HG02884 (cell line): Measurements from ENCODE around the gene ASS1.
"Not testable (repeated sequence)": the region's sequence is repeated elsewhere in the genome, so short reads cannot be mapped to it uniquely, and the experiment has no call there.

Experiments
- ATAC-seq: cut with Tn5 transposase; IDR thresholded peaks from one replicate; pipeline ENCODE4 v1.9.1; 2021; ENCODE audit warnings: mild to moderate bottlenecking, moderate library complexity; ENCODE audit not compliant: unreplicated experiment

ASS1 gene

GRCh38 chr9:130444565-130445221 is at the start of gene ASS1:
ASS1 (plus strand) TSS chr9:130444961; CDS start chr9:130452229, 7,268 bp downstream.
- no peak for ATAC-seq

- no peak for ATAC-seq
These were observed 48.8 kb upstream of the ASS1 start for GRCh38 chr9:130395810-130396435.

- no peak for ATAC-seq
These were observed 48.2 kb upstream of the ASS1 start for GRCh38 chr9:130396581-130396980.

- no peak for ATAC-seq
These were observed 46.1 kb upstream of the ASS1 start for GRCh38 chr9:130398487-130399240.

- ATAC-seq, result no peak
These were observed 45.0 kb upstream of the ASS1 start for GRCh38 chr9:130399768-130400167.

- no peak for ATAC-seq
These were observed 43.9 kb upstream of the ASS1 start for GRCh38 chr9:130400870-130401269.

GRCh38 chr9:130401742-130402141 is 43.0 kb upstream of the ASS1 start:
- ATAC-seq, result not testable (repeated sequence)

GRCh38 chr9:130402243-130402642 is 42.5 kb upstream of the ASS1 start:
- no peak for ATAC-seq

GRCh38 chr9:130402645-130403440 is 41.9 kb upstream of the ASS1 start:
- ATAC-seq, result no peak

- no peak for ATAC-seq
These were observed 39.0 kb upstream of the ASS1 start for GRCh38 chr9:130405657-130406257.

GRCh38 chr9:130406278-130406895 is 38.4 kb upstream of the ASS1 start:
- ATAC-seq, result no peak

- no peak for ATAC-seq
These were observed 36.7 kb upstream of the ASS1 start for GRCh38 chr9:130407916-130408663.

- no peak for ATAC-seq
These were observed 36.1 kb upstream of the ASS1 start for GRCh38 chr9:130408669-130409068.

GRCh38 chr9:130409246-130409645 is 35.5 kb upstream of the ASS1 start:
- no peak for ATAC-seq

- ATAC-seq, result no peak
These were observed 34.3 kb upstream of the ASS1 start for GRCh38 chr9:130410443-130410842.

GRCh38 chr9:130411566-130411915 is 33.2 kb upstream of the ASS1 start:
- ATAC-seq, result no peak

- no peak for ATAC-seq
These were observed 30.6 kb upstream of the ASS1 start for GRCh38 chr9:130414081-130414731.

GRCh38 chr9:130414910-130415746 is 29.6 kb upstream of the ASS1 start:
- ATAC-seq, result no peak
